Caco-2 (cell line): ENCODE data around the gene NALCN. TPM values are rescaled to one million over a fixed set of nuclear protein-coding genes. Genes with fewer than 3 reads are reported as not detected.

Experiments
- BruUV-seq: library from RNA; stranded (reverse); fragments of 400-500 nt; replicated peaks from 2 replicates; lab custom pipeline; 2021; lab: Mats Ljungman, UMichigan
- CTCF ChIA-PET: fragments of 300-600 bp; sonication (Branson Sonifier 250); formaldehyde crosslinking; loops from one replicate; lab custom pipeline; 2022; ENCODE audit warnings: antibody characterized with exemption; lab: Charles Lee
- POLR2A ChIA-PET: fragments of 300-600 bp; sonication (Branson Sonifier 250); formaldehyde crosslinking; loops from one replicate; lab custom pipeline; 2022; ENCODE audit warnings: antibody characterized with exemption; lab: Charles Lee
- DNase-seq, 2 experiments: peaks; one replicate each; pipeline versions ENCODE4 v3.0.0 to v3.0.0-alpha.2; 2020 to 2022
- H3K27me3 ChIP-seq: replicated peaks from 2 replicates; pipeline ENCODE4 v1.6.0; 2011; ENCODE audit warnings: low read length; ENCODE audit not compliant: control insufficient read depth, insufficient read depth
- H3K36me3 ChIP-seq: 2 replicates; pipeline ENCODE4 v1.5.1; 2011; ENCODE audit warnings: low read length; ENCODE audit not compliant: control insufficient read depth, insufficient read depth
- H3K4me1 ChIP-seq: fragments of 250-450 bp; sonication (Bioruptor Pico); 2 replicates; pipeline ENCODE4 v1.5.1; 2020; ENCODE audit warnings: mild to moderate bottlenecking
- H3K4me3 ChIP-seq: 2 replicates; pipeline ENCODE4 v1.5.1; 2011; ENCODE audit warnings: low read depth, mild to moderate bottlenecking, control low read depth, low read length
- H3K9me3 ChIP-seq: fragments of 250-450 bp; sonication (Bioruptor Pico); 2 replicates; pipeline ENCODE4 v1.5.1; 2020; ENCODE audit warnings: mild to moderate bottlenecking, moderate library complexity
- H3K27ac Mint-ChIP-seq: one replicate; pipeline ENCODE4 v1.8.0; 2022; ENCODE audit warnings: mixed read lengths; ENCODE audit not compliant: unreplicated experiment
- H3K27me3 Mint-ChIP-seq: one replicate; pipeline ENCODE4 v1.8.0; 2022; ENCODE audit warnings: mixed read lengths; ENCODE audit not compliant: insufficient read depth, unreplicated experiment
- H3K36me3 Mint-ChIP-seq: one replicate; pipeline ENCODE4 v1.8.0; 2022; ENCODE audit warnings: mild to moderate bottlenecking, mixed read lengths; ENCODE audit not compliant: insufficient read depth, unreplicated experiment
- H3K4me1 Mint-ChIP-seq: one replicate; pipeline ENCODE4 v1.8.0; 2022; ENCODE audit warnings: low read depth, mixed read lengths; ENCODE audit not compliant: unreplicated experiment
- H3K4me3 Mint-ChIP-seq: one replicate; pipeline ENCODE4 v1.8.0; 2022; ENCODE audit warnings: mild to moderate bottlenecking, moderate library complexity, mixed read lengths; ENCODE audit not compliant: unreplicated experiment
- H3K9me3 Mint-ChIP-seq: one replicate; pipeline ENCODE4 v1.8.0; 2022; ENCODE audit warnings: mixed read lengths; ENCODE audit not compliant: unreplicated experiment
- intact Hi-C: fragments of 100-400 bp; cut with micrococcal nuclease; formaldehyde crosslinking; loops from one replicate; pipeline ENCODE4 v1.10.0; 2022; ENCODE audit not compliant: unreplicated experiment
- total RNA-seq: library from RNA; stranded (reverse); gene quantifications from 2 replicates; pipeline ENCODE4 v1.2.3, GENCODE V29; 2022
- TF ChIP-seq, protein P1 (sequence below), 2 experiments: fragments of 200-600 bp in 1 of 2; IDR thresholded peaks; 1 replicate in 1 of 2; 2 replicates in 1 of 2; pipeline versions ENCODE4 v1.5.1 to v1.8.0; 2011 to 2022; ENCODE audit warnings: antibody characterized with exemption in 1 of 2, control low read depth in 1 of 2, inconsistent platforms in 1 of 2, low read depth in 1 of 2, low read length in 1 of 2, mild to moderate bottlenecking in 1 of 2, moderate library complexity in 1 of 2; ENCODE audit not compliant: insufficient read depth in 1 of 2, severe bottlenecking in 1 of 2, unreplicated experiment in 1 of 2

NALCN gene
- total RNA-seq, 1 experiment from 2014 or later, result not detected

GRCh38 chr13:101265934-101266333 lies 150.4 kb downstream of the NALCN start:
- Mint-ChIP-seq H3K4me3 (no peak overlapping the region), H3K27me3 (peaks cover 5% of the 10 kb centered on the region), H3K4me1 (no peaks in the 10 kb centered on the region), H3K27ac (no peak overlapping the region), H3K36me3 (no peaks in the 10 kb centered on the region), H3K9me3 (no peaks in the 10 kb centered on the region)
- DNase-seq, result no peak
- intact Hi-C loops, result no loop called here
- no peaks in the 10 kb centered on the region for H3K36me3 ChIP-seq
- H3K9me3 ChIP-seq, result no peaks in the 10 kb centered on the region
- no peaks in the 10 kb centered on the region for H3K27me3 ChIP-seq
- H3K4me1 ChIP-seq, result no peaks in the 10 kb centered on the region
- TF ChIP-seq, protein P1, sequence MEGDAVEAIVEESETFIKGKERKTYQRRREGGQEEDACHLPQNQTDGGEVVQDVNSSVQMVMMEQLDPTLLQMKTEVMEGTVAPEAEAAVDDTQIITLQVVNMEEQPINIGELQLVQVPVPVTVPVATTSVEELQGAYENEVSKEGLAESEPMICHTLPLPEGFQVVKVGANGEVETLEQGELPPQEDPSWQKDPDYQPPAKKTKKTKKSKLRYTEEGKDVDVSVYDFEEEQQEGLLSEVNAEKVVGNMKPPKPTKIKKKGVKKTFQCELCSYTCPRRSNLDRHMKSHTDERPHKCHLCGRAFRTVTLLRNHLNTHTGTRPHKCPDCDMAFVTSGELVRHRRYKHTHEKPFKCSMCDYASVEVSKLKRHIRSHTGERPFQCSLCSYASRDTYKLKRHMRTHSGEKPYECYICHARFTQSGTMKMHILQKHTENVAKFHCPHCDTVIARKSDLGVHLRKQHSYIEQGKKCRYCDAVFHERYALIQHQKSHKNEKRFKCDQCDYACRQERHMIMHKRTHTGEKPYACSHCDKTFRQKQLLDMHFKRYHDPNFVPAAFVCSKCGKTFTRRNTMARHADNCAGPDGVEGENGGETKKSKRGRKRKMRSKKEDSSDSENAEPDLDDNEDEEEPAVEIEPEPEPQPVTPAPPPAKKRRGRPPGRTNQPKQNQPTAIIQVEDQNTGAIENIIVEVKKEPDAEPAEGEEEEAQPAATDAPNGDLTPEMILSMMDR (IDR thresholded peaks at IDR 0.05; ENCODE audit: insufficient read depth in 1 of 2, low read depth in 1 of 2, low read length in 1 of 2, severe bottlenecking in 1 of 2, unreplicated experiment in 1 of 2), result no peak
- ChIA-PET POLR2A (no interaction called here), CTCF (no interaction called here)
- H3K4me3 ChIP-seq, result no peak overlapping the region
- no TSS peak for BruUV-seq

GRCh38 chr13:101264931-101265330 lies 151.4 kb downstream of the NALCN start:
- ChIA-PET CTCF (no interaction called here), POLR2A (no interaction called here)
- TF ChIP-seq, protein P1 (IDR thresholded peaks at IDR 0.05; ENCODE audit: insufficient read depth in 1 of 2, low read depth in 1 of 2, low read length in 1 of 2, severe bottlenecking in 1 of 2, unreplicated experiment in 1 of 2), result no peak
- Histone ChIP-seq H3K36me3 (no peaks in the 10 kb centered on the region), H3K4me1 (no peaks in the 10 kb centered on the region), H3K9me3 (no peaks in the 10 kb centered on the region), H3K4me3 (no peak overlapping the region), H3K27me3 (no peaks in the 10 kb centered on the region)
- H3K27ac Mint-ChIP-seq, result no peak overlapping the region
- DNase-seq, result no peak
- H3K4me3 Mint-ChIP-seq, result no peak overlapping the region
- H3K27me3 Mint-ChIP-seq, result peaks cover 5% of the 10 kb centered on the region
- no TSS peak for BruUV-seq
- intact Hi-C loops, result no loop called here
- H3K9me3 Mint-ChIP-seq, result no peaks in the 10 kb centered on the region
- H3K4me1 Mint-ChIP-seq, result no peaks in the 10 kb centered on the region
- H3K36me3 Mint-ChIP-seq, result no peaks in the 10 kb centered on the region

DNA sequence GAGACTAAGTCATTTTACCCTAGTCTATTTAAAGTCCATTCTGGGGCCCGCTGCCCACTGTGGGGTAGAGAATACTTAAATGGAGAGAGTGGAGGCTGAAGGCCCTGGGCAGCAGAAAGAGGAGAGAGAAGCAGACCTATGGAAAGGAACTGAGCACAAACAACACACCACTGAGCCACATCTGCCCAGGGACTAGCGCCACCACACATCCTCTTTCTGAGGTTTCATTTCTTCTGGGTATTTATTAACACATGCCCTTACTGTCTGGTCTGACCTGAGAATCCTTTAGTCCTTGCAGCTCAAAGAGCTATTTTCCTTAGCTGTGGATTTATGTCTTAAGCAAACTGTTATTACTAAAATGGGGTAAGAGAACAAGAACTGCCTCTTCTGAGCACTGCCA lies 154.0 kb downstream of the NALCN start:
- Mint-ChIP-seq H3K27me3 (peaks cover 5% of the 10 kb centered on the region), H3K9me3 (no peaks in the 10 kb centered on the region), H3K27ac (no peak overlapping the region), H3K4me1 (no peaks in the 10 kb centered on the region), H3K36me3 (no peaks in the 10 kb centered on the region), H3K4me3 (no peak overlapping the region)
- Histone ChIP-seq H3K36me3 (no peaks in the 10 kb centered on the region), H3K9me3 (no peaks in the 10 kb centered on the region), H3K4me3 (no peak overlapping the region), H3K27me3 (no peaks in the 10 kb centered on the region), H3K4me1 (no peaks in the 10 kb centered on the region)
- intact Hi-C loops, result no loop called here
- ChIA-PET POLR2A (no interaction called here), CTCF (no interaction called here)
- TF ChIP-seq, protein P1 (IDR thresholded peaks at IDR 0.05; ENCODE audit: insufficient read depth in 1 of 2, low read depth in 1 of 2, low read length in 1 of 2, severe bottlenecking in 1 of 2, unreplicated experiment in 1 of 2), result no peak
- DNase-seq, result no peak
- no TSS peak for BruUV-seq
